LNCAP (cell line): ENCODE measurements around the gene MS4A6A.

Experiments used
- TF ChIP-seq, protein P1 (sequence below): fragments of 450-650 bp; IDR thresholded peaks from 2 replicates; pipeline ENCODE4 v1.5.1; 2017; ENCODE audit warnings: mild to moderate bottlenecking

The MS4A6A gene

DNA sequence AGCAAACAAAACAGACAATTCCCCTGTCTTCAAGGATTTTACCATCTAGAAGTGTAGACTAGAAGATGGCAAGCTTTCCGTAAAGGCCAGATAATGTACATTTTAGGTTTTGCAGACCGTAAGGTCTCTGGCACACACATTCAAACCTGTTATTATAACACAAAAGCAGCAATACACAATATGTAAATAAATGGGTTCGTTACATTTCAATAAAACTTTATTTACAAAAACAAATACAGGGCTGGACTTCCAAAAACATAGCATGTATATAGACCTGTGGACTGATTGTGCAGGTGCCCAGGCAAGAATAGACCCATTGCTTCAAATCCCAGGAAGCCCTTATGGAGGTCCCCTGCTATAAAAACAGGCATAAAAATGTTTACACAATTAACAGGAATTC, 27.1 kb upstream of the MS4A6A start:
- TF ChIP-seq, protein P1, sequence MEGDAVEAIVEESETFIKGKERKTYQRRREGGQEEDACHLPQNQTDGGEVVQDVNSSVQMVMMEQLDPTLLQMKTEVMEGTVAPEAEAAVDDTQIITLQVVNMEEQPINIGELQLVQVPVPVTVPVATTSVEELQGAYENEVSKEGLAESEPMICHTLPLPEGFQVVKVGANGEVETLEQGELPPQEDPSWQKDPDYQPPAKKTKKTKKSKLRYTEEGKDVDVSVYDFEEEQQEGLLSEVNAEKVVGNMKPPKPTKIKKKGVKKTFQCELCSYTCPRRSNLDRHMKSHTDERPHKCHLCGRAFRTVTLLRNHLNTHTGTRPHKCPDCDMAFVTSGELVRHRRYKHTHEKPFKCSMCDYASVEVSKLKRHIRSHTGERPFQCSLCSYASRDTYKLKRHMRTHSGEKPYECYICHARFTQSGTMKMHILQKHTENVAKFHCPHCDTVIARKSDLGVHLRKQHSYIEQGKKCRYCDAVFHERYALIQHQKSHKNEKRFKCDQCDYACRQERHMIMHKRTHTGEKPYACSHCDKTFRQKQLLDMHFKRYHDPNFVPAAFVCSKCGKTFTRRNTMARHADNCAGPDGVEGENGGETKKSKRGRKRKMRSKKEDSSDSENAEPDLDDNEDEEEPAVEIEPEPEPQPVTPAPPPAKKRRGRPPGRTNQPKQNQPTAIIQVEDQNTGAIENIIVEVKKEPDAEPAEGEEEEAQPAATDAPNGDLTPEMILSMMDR = no peak

- TF ChIP-seq, protein P1 = no peak
Measured at GRCh38 chr11:60208951-60209350, 26.1 kb upstream of the MS4A6A start.

DNA sequence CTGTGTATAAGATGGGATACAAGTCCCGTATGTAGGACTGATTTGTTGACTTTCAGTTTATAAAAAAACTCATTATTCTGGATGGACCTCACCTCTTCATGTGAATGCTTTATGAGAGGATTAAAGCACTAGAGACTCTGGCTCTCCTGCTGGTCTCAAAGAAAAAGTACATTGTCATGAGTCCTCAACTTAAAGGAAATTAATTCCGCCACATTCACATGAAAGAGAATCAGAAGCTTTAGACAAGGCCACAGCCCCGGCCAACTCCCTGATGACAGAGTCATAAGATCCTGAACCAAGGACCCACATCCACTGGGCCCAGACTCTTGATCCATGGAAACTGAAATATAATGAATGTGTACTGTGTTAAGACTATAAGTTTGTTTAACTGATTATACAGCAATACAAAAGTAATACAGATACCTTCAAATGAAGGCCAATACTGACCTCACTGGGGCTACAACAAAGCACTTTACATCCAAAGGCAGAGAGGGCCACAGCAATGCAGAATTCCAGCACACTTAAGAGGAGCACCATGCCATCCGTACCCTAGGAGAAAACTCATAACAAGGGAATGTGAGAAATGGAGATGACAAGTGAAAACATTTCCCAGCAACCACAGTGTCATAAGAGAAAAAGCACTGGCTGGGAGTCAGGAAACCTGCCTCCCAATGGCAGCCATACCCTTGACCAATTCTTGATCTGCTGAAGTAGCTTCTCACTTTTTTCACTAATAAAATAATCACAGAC, 25.4 kb upstream of the MS4A6A start:
- TF ChIP-seq, protein P1 = no peak

- TF ChIP-seq, protein P1 = no peak
Measured at GRCh38 chr11:60206616-60207015, 23.7 kb upstream of the MS4A6A start.

- TF ChIP-seq, protein P1 = no peak
Measured at GRCh38 chr11:60204922-60205321, 22.0 kb upstream of the MS4A6A start.

- TF ChIP-seq, protein P1 = no peak
Measured at GRCh38 chr11:60197442-60197841, 14.6 kb upstream of the MS4A6A start.

GRCh38 chr11:60195923-60196368, 13.1 kb upstream of the MS4A6A start:
- TF ChIP-seq, protein P1 = no peak
